Subcutaneous adipose tissue (tissue), 4 donors: ENCODE data around the gene ELOB. TPM values are rescaled to one million over a fixed set of nuclear protein-coding genes. Genes with fewer than 3 reads are reported as not detected.

Experiments
- CTCF ChIP-seq: fragments of 450-650 bp; IDR thresholded peaks from one replicate; pipeline ENCODE4 v1.5.1; 2016; ENCODE audit warnings: low read depth, mild to moderate bottlenecking, control low read depth, antibody characterized with exemption, moderate library complexity
- total RNA-seq, 4 donors: library from RNA; depleted of rRNA; stranded (reverse); fragments of >200 nt; gene quantifications; one replicate each; pipeline ENCODE4 v1.1.0, GENCODE V29; 2016

Gene ELOB
- total RNA-seq, 4 donors from 2014 or later = 264 to 371 (median 280) TPM

GRCh38 chr16:2763173-2763572, 13.9 kb downstream of the ELOB start:
- TF ChIP-seq CTCF = no peak

GRCh38 chr16:2762711-2763110, 14.4 kb downstream of the ELOB start:
- no peak for TF ChIP-seq CTCF

GRCh38 chr16:2761886-2762583, 15.0 kb downstream of the ELOB start:
- TF ChIP-seq CTCF = no peak

GRCh38 chr16:2761472-2761871, 15.6 kb downstream of the ELOB start:
- TF ChIP-seq CTCF = no peak

GRCh38 chr16:2757344-2757743, 19.7 kb downstream of the ELOB start:
- TF ChIP-seq CTCF = no peak

GRCh38 chr16:2756288-2757015, 20.6 kb downstream of the ELOB start:
- no peak for TF ChIP-seq CTCF

- no peak for TF ChIP-seq CTCF
Observed at GRCh38 chr16:2755158-2755557, 21.9 kb downstream of the ELOB start.
